HG02884 (cell line): ENCODE data around the gene CERCAM.

Experiments used
- ATAC-seq: cut with Tn5 transposase; IDR thresholded peaks from one replicate; pipeline ENCODE4 v1.9.1; 2021; ENCODE audit warnings: mild to moderate bottlenecking, moderate library complexity; ENCODE audit not compliant: unreplicated experiment

The CERCAM gene

GRCh38 chr9:128454991-128455390, 34.3 kb downstream of the CERCAM start:
- ATAC-seq: no peak

- ATAC-seq: peak; percentile 75
Measured at GRCh38 chr9:128455849-128456612, 35.4 kb downstream of the CERCAM start, which contains the start of gene ODF2. TSS of gene ODF2 (plus strand) at chr9:128456006. CDS start at chr9:128456092, 86 bp downstream.

GRCh38 chr9:128456613-128457061, 36.0 kb downstream of the CERCAM start:
- peak; percentile 49 for ATAC-seq

GRCh38 chr9:128457207-128457606, 36.5 kb downstream of the CERCAM start:
- no peak for ATAC-seq

- no peak for ATAC-seq
Measured at GRCh38 chr9:128459011-128459410, 38.4 kb downstream of the CERCAM start.

GRCh38 chr9:128469070-128469469, 48.4 kb downstream of the CERCAM start:
- no peak for ATAC-seq

- no peak for ATAC-seq
Measured at GRCh38 chr9:128470560-128470959, 49.9 kb downstream of the CERCAM start.

GRCh38 chr9:128473104-128473503, 52.4 kb downstream of the CERCAM start:
- no peak for ATAC-seq

GRCh38 chr9:128475867-128476266, 55.2 kb downstream of the CERCAM start:
- ATAC-seq: no peak

GRCh38 chr9:128479262-128479661, 58.6 kb downstream of the CERCAM start:
- ATAC-seq: no peak

GRCh38 chr9:128481561-128481960, 60.9 kb downstream of the CERCAM start:
- ATAC-seq: no peak

GRCh38 chr9:128482186-128482585, 61.5 kb downstream of the CERCAM start:
- no peak for ATAC-seq

GRCh38 chr9:128484686-128485413, 64.2 kb downstream of the CERCAM start:
- ATAC-seq: no peak

- no peak for ATAC-seq
Measured at GRCh38 chr9:128485414-128485855, 64.8 kb downstream of the CERCAM start.

GRCh38 chr9:128486201-128486600, 65.5 kb downstream of the CERCAM start:
- ATAC-seq: no peak
